ENCODE results near the gene ICOS.

DNA sequence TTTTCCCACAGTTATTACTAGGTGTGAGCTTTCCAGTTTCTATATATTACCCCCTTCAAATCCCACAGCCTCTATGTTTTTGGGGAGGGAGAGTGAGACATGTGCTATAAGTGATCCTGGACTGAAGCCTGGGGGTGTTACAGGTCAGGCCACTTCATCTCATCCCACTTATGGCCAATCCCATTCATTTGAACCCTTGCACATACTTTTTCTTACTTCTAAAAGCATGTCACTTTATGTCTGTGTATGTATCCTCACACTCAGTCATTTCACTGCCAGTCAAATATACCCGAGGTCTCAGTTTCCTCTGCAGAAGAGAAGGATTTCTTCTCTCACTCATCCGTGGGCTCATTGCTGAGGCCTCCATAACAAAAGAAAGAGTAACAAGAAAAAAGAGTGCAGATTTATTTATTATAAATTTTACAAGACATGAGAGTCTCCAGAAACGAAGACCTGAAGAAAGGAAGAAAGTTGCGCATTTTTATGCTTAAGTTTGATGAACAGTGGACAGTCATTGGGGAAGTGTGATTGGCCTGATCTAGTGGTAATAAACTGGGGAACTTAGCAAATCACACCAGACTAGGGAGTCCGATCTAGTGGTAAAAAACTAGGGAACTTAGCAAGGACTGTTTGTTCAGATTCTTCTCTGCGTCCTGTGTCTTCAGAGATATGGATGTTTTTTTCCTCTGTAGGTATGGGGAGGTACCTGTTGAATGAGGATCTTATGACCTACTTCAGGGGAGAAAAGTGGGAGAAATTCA, 52.1 kb downstream of the ICOS start:
- TF ChIP-seq POLR2A (IDR thresholded peaks at IDR 0.05; ENCODE audit: low read length) (no peak), GATA1 (IDR thresholded peaks at IDR 0.05; ENCODE audit: low read depth, low read length) (no peak)
